Vagina (tissue), 2 donors: ENCODE results near the gene SBK2.

Experiments used
- POLR2A ChIP-seq, 2 donors: fragments of 450-650 bp; IDR thresholded peaks; one replicate each; pipeline ENCODE4 v1.6.1; 2017; ENCODE audit warnings: antibody characterized with exemption in 2 of 2, mild to moderate bottlenecking in 2 of 2, moderate library complexity in 2 of 2
- TF ChIP-seq, protein P1 (sequence below), 3 experiments: fragments of 450-650 bp in 2 of 3; fragments of 200-600 bp in 1 of 3; sonication (generic) in 1 of 3; IDR thresholded peaks; one replicate each; pipeline ENCODE4 v1.5.1; 2017 to 2019; ENCODE audit warnings: antibody characterized with exemption in 3 of 3, mild to moderate bottlenecking in 2 of 3, moderate library complexity in 2 of 3

GRCh38 chr19:55552206-55552605, 15.3 kb upstream of the SBK2 start:
- TF ChIP-seq, protein P1, sequence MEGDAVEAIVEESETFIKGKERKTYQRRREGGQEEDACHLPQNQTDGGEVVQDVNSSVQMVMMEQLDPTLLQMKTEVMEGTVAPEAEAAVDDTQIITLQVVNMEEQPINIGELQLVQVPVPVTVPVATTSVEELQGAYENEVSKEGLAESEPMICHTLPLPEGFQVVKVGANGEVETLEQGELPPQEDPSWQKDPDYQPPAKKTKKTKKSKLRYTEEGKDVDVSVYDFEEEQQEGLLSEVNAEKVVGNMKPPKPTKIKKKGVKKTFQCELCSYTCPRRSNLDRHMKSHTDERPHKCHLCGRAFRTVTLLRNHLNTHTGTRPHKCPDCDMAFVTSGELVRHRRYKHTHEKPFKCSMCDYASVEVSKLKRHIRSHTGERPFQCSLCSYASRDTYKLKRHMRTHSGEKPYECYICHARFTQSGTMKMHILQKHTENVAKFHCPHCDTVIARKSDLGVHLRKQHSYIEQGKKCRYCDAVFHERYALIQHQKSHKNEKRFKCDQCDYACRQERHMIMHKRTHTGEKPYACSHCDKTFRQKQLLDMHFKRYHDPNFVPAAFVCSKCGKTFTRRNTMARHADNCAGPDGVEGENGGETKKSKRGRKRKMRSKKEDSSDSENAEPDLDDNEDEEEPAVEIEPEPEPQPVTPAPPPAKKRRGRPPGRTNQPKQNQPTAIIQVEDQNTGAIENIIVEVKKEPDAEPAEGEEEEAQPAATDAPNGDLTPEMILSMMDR (IDR thresholded peaks at IDR 0.05), result no peak
- TF ChIP-seq POLR2A (IDR thresholded peaks at IDR 0.05), result no peak
